RWPE1 (cell line): Measurements from ENCODE around the gene NR3C2.

Source experiments
- CTCF ChIA-PET: fragments of 350-600 bp; sonication (Branson Sonifier 250); formaldehyde crosslinking; extraction: SDS; loops from one replicate; lab custom pipeline; 2021; lab: Yijun Ruan, JAX
- POLR2A ChIA-PET: fragments of 400-600 bp; formaldehyde crosslinking; extraction: SDS; loops from one replicate; lab custom pipeline; 2020; ENCODE audit warnings: antibody characterized with exemption; ENCODE audit not compliant: low non-redundant PET; lab: Yijun Ruan, JAX
- DNase-seq: peaks from one replicate; pipeline ENCODE4 v3.0.0; 2012; ENCODE audit warnings: low spot score
- H3K27ac ChIP-seq: fragments of 450-650 bp; 2 replicates; pipeline ENCODE4 v1.5.1; 2017
- TF ChIP-seq, protein P1 (sequence below): fragments of 450-650 bp; conservative IDR thresholded peaks from 2 replicates; pipeline ENCODE4 v1.5.1; 2017; ENCODE audit warnings: low read depth, mild to moderate bottlenecking

NR3C2 gene

DNA sequence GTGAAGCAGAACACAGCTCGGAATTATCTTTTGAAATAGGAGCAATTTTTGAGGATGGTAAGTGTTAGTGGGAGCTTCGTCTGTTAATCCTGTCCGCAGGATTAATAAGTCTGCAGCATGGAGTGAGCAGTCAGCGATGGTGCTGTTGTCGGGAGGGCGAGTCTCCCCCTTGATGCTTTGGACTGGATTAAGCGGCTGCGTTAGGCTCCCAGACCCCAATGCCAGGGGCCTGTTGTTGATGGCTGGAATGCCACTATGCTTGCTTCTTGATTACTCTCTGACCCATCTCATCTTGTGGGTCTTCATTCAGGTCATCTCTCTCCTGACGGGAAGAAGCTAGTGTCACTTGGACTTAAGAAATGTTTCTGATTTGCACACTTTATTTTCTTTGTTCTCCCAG, 377.8 kb downstream of the NR3C2 start:
- no peak overlapping the region for H3K27ac ChIP-seq
- DNase-seq = no peak
- TF ChIP-seq, protein P1, sequence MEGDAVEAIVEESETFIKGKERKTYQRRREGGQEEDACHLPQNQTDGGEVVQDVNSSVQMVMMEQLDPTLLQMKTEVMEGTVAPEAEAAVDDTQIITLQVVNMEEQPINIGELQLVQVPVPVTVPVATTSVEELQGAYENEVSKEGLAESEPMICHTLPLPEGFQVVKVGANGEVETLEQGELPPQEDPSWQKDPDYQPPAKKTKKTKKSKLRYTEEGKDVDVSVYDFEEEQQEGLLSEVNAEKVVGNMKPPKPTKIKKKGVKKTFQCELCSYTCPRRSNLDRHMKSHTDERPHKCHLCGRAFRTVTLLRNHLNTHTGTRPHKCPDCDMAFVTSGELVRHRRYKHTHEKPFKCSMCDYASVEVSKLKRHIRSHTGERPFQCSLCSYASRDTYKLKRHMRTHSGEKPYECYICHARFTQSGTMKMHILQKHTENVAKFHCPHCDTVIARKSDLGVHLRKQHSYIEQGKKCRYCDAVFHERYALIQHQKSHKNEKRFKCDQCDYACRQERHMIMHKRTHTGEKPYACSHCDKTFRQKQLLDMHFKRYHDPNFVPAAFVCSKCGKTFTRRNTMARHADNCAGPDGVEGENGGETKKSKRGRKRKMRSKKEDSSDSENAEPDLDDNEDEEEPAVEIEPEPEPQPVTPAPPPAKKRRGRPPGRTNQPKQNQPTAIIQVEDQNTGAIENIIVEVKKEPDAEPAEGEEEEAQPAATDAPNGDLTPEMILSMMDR = no peak
- POLR2A ChIA-PET = no interaction called here
- CTCF ChIA-PET = no interaction called here

- no peak for DNase-seq
- CTCF ChIA-PET = no interaction called here
- POLR2A ChIA-PET = no interaction called here
- no peak overlapping the region for H3K27ac ChIP-seq
- TF ChIP-seq, protein P1 = no peak
These were observed 379.8 kb downstream of the NR3C2 start for GRCh38 chr4:148062301-148062950.

- H3K27ac ChIP-seq = no peak overlapping the region
- TF ChIP-seq, protein P1 = no peak
- no peak for DNase-seq
- CTCF ChIA-PET = no interaction called here
- POLR2A ChIA-PET = no interaction called here
These were observed 380.4 kb downstream of the NR3C2 start for GRCh38 chr4:148061795-148062194.

GRCh38 chr4:148061141-148061481, 381.1 kb downstream of the NR3C2 start:
- H3K27ac ChIP-seq = no peak overlapping the region
- ChIA-PET POLR2A (no interaction called here), CTCF (no interaction called here)
- TF ChIP-seq, protein P1 = no peak
- DNase-seq = no peak

DNA sequence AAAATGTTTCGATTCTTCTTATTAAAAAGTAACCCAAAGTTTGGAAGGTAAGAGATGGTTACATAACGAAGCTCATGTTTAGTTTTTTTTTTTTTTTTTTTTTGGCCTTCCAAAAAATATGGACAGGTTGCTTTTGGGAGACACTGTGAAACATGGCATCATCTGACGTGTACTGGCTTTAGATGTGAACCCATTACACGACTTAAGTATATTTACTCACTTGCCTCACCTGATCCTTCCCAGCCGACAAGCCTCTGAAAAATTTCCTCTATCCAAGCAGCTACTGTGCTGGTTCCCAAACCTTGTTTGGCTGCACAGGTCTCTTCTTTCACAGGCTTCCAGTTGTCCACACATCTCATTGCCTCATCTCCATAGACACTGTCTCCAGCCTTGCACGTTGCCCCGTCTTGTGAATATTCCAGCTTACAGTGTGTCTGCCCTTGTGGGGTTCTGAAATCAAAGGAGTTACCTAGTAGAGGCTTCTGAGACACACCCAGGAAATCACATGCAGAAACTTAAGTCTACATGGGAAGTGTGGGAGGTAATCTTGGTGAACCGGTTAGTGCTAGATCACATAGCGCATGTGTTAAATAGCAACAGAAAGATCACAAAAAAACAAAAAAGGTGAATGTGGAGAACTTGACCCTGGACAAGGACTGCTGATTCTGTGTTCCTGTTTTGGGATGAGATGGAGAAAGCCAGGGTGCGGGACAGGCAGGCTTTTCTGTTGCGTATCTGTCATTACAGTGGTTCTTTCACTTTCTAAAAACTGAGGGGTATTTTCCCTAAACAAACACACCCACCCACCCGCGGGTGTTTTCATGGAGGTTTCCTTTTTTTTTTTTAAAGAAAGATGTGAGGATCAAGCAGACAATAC, 381.7 kb downstream of the NR3C2 start:
- ChIA-PET POLR2A (no interaction called here), CTCF (interaction anchor here (0.7 kb wide), 1 partner anchor 52 kb away, joined by 5 read pairs; no protein-coding TSS in a partner anchor)
- H3K27ac ChIP-seq = no peak overlapping the region
- DNase-seq = peak; percentile 2
- TF ChIP-seq, protein P1 = no peak

- POLR2A ChIA-PET = no interaction called here
- CTCF ChIA-PET = no interaction called here
- DNase-seq = no peak
- TF ChIP-seq, protein P1 = no peak
- no peak overlapping the region for H3K27ac ChIP-seq
These were observed 382.5 kb downstream of the NR3C2 start for GRCh38 chr4:148059617-148060180.
